Left cardiac atrium (tissue), 4 donors: ENCODE data around the gene MUSTN1. TPM values are rescaled to one million over a fixed set of nuclear protein-coding genes. Genes with fewer than 3 reads are reported as not detected.
A peak's percentile ranks its signal among the peaks of the same experiment; 100 is the strongest.

Experiments used
- ATAC-seq, 2 donors: fragments of 200-7000 bp; cut with Tn5 transposase; one replicate each; pipeline ENCODE4 v1.9.1; 2020; ENCODE audit warnings: mild to moderate bottlenecking in 2 of 2, moderate library complexity in 2 of 2
- DNase-seq: peaks from one replicate; pipeline ENCODE4 v3.0.0-alpha.2; 2020
- intact Hi-C, 2 donors: fragments of 100-400 bp; cut with DNase I; formaldehyde crosslinking; loops; one replicate each; pipeline versions ENCODE4 v1.14.1 to v1.15.1; 2022 to 2023
- total RNA-seq, 2 donors: library from RNA; stranded (reverse); fragmentation: NEBNext Ultra II Directional; extraction: Animal tissue kit (Norgen Biotek cat#: 25700); gene quantifications; one replicate each; pipeline ENCODE4 v1.2.1, GENCODE V29; 2021
- donor health status: DM: no; HTN: yes; CAD: no.
- donor health status: DM: no; HTN: yes; CAD: no; lungs with severe emphysema.
- donor health status: DM: yes; HTN: yes; CAD: no.
- donor health status: Dilated cardiomyopathy.

The MUSTN1 gene
- total RNA-seq, 2 donors from 2014 or later = 14.8 to 33.4 TPM

GRCh38 chr3:52856666-52857065, 21.8 kb upstream of the MUSTN1 start:
- no peak for DNase-seq
- no peak for ATAC-seq
- intact Hi-C loops = no loop called here

- ATAC-seq = no peak
- intact Hi-C loops = no loop called here
- no peak for DNase-seq
Measured at GRCh38 chr3:52854013-52854412, 19.2 kb upstream of the MUSTN1 start.

GRCh38 chr3:52852419-52852818, 17.6 kb upstream of the MUSTN1 start:
- ATAC-seq (no peak), DNase-seq (no peak)

GRCh38 chr3:52851348-52851747, 16.5 kb upstream of the MUSTN1 start:
- ATAC-seq (peak; percentile 40 to 65), DNase-seq (no peak)
- intact Hi-C loops = loop anchor here in 1 of 2 donors (2.0 kb wide), 1 partner anchor 221 kb away; no protein-coding TSS in a partner anchor

More at GRCh38 chr3:52852419-52852818, 17.6 kb upstream of the MUSTN1 start:
- intact Hi-C loops = no loop called here

GRCh38 chr3:52849656-52850055, 14.8 kb upstream of the MUSTN1 start:
- DNase-seq (no peak), ATAC-seq (no peak)
- intact Hi-C loops = loop anchor here in 1 of 2 donors (2.0 to 5.0 kb wide), 2 partner anchors 43 to 223 kb away; no protein-coding TSS in a partner anchor

- ATAC-seq = peak in 1 of 2 donors; percentile 67
- no peak for DNase-seq
- intact Hi-C loops = loop anchor here in 1 of 2 donors (5.0 kb wide), 1 partner anchor 44 kb away; no protein-coding TSS in a partner anchor
Measured at GRCh38 chr3:52848617-52849016, 13.8 kb upstream of the MUSTN1 start.

- intact Hi-C loops = loop anchor here in 1 of 2 donors (5.0 kb wide), 1 partner anchor 45 kb away; no protein-coding TSS in a partner anchor
- no peak for DNase-seq
- no peak for ATAC-seq
Measured at GRCh38 chr3:52847726-52848125, 12.9 kb upstream of the MUSTN1 start.

- DNase-seq = no peak
- intact Hi-C loops = loop anchor here in 1 of 2 donors (5.0 kb wide), 1 partner anchor 45 kb away; no protein-coding TSS in a partner anchor
- no peak for ATAC-seq
Measured at GRCh38 chr3:52847241-52847640, 12.4 kb upstream of the MUSTN1 start.

- ATAC-seq (no peak), DNase-seq (no peak)
- intact Hi-C loops = loop anchor here in 1 of 2 donors (5.0 kb wide), 1 partner anchor 46 kb away; no protein-coding TSS in a partner anchor
Measured at GRCh38 chr3:52846432-52846965, 11.7 kb upstream of the MUSTN1 start.

- peak; percentile 5 to 16 for ATAC-seq
- no peak for DNase-seq
- intact Hi-C loops = loop anchor here in 1 of 2 donors (5.0 kb wide), 1 partner anchor 46 kb away; no protein-coding TSS in a partner anchor
Measured at GRCh38 chr3:52845691-52846431, 11.0 kb upstream of the MUSTN1 start.

- intact Hi-C loops = loop anchor here in 1 of 2 donors (5.0 kb wide), 1 partner anchor 47 kb away; no protein-coding TSS in a partner anchor
- peak; percentile 65 to 77 for ATAC-seq
- DNase-seq = peak; percentile 70
Measured at GRCh38 chr3:52845157-52845556, 10.3 kb upstream of the MUSTN1 start.

GRCh38 chr3:52844290-52844975, 9.6 kb upstream of the MUSTN1 start:
- ATAC-seq (no peak), DNase-seq (no peak)
- intact Hi-C loops = no loop called here

- DNase-seq (no peak), ATAC-seq (no peak)
- intact Hi-C loops = no loop called here
Measured at GRCh38 chr3:52843881-52844280, 9.1 kb upstream of the MUSTN1 start.

- intact Hi-C loops = no loop called here
- no peak for ATAC-seq
- DNase-seq = no peak
Measured at GRCh38 chr3:52843108-52843865, 8.5 kb upstream of the MUSTN1 start.

GRCh38 chr3:52842424-52842823, 7.6 kb upstream of the MUSTN1 start:
- ATAC-seq = peak; percentile 64 to 69
- no peak for DNase-seq
- intact Hi-C loops = no loop called here

- no peak for DNase-seq
- intact Hi-C loops = no loop called here
- ATAC-seq = no peak
Measured at GRCh38 chr3:52841981-52842340, 7.1 kb upstream of the MUSTN1 start.

GRCh38 chr3:52841211-52841980, 6.6 kb upstream of the MUSTN1 start:
- intact Hi-C loops = no loop called here
- ATAC-seq (peak in 1 of 2 donors; percentile 3), DNase-seq (no peak)

- DNase-seq (no peak), ATAC-seq (no peak)
- intact Hi-C loops = no loop called here
Measured at GRCh38 chr3:52839892-52840545, 5.2 kb upstream of the MUSTN1 start.
